Measurements from ENCODE around the gene CDC42BPB.

GRCh38 chr14:102955636-102956408 lies 101.5 kb downstream of the CDC42BPB start:
- TF ChIP-seq, protein P1, sequence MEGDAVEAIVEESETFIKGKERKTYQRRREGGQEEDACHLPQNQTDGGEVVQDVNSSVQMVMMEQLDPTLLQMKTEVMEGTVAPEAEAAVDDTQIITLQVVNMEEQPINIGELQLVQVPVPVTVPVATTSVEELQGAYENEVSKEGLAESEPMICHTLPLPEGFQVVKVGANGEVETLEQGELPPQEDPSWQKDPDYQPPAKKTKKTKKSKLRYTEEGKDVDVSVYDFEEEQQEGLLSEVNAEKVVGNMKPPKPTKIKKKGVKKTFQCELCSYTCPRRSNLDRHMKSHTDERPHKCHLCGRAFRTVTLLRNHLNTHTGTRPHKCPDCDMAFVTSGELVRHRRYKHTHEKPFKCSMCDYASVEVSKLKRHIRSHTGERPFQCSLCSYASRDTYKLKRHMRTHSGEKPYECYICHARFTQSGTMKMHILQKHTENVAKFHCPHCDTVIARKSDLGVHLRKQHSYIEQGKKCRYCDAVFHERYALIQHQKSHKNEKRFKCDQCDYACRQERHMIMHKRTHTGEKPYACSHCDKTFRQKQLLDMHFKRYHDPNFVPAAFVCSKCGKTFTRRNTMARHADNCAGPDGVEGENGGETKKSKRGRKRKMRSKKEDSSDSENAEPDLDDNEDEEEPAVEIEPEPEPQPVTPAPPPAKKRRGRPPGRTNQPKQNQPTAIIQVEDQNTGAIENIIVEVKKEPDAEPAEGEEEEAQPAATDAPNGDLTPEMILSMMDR (optimal IDR thresholded peaks at IDR 0.05 in 1 of 3, IDR thresholded peaks at IDR 0.05 in 1 of 3, conservative IDR thresholded peaks at IDR 0.05 in 1 of 3; ENCODE audit: extremely low read depth in 1 of 3, insufficient read depth in 2 of 3, low read length in 3 of 3) = no peak
- TF ChIP-seq EZH2 (IDR thresholded peaks at IDR 0.05; ENCODE audit: low read length) = no peak
